B cell (primary cell): ENCODE data around the gene SLC35F3. TPM values are rescaled to one million over a fixed set of nuclear protein-coding genes. Genes with fewer than 3 reads are reported as not detected.

ENCODE experiments used
- ATAC-seq: fragments of 200-7000 bp; cut with Tn5 transposase; one replicate; pipeline ENCODE4 v1.10.0; 2021; ENCODE audit warnings: low read depth, mild to moderate bottlenecking, moderate number of reproducible peaks, moderate library complexity
- CTCF ChIA-PET: fragments of 350-600 bp; sonication (Branson Sonifier 250); formaldehyde crosslinking; loops from one replicate; lab custom pipeline; 2021; ENCODE audit warnings: antibody characterized with exemption, inconsistent platforms; lab: Charles Lee
- POLR2A ChIA-PET: fragments of 350-600 bp; sonication (Branson Sonifier 250); formaldehyde crosslinking; loops from one replicate; lab custom pipeline; 2021; ENCODE audit warnings: antibody characterized with exemption; lab: Charles Lee
- DNase-seq: peaks from one replicate; pipeline ENCODE4 v3.0.0; 2013
- H2AFZ ChIP-seq: 2 replicates; pipeline ENCODE4 v1.6.1; 2012; ENCODE audit warnings: mild to moderate bottlenecking, low read depth, low read length; ENCODE audit not compliant: insufficient read depth, poor library complexity, severe bottlenecking
- H3K27ac ChIP-seq, 2 donors: 1 replicate in 1 of 2; 2 replicates in 1 of 2; pipeline ENCODE4 v1.5.1; 2012 to 2013; ENCODE audit warnings: low read length in 2 of 2, mild to moderate bottlenecking in 2 of 2, moderate library complexity in 1 of 2
- H3K27me3 ChIP-seq, 4 experiments: fragments of 200-600 bp in 1 of 4; sonication (generic) in 1 of 4; replicated peaks in 1 of 4; 1 replicate in 2 of 4; 2 replicates in 2 of 4; pipeline versions ENCODE4 v1.6.1 to v1.7.0; 2013 to 2016; ENCODE audit warnings: low read length in 3 of 4, mild to moderate bottlenecking in 2 of 4, mixed read lengths in 1 of 4, moderate library complexity in 1 of 4; ENCODE audit not compliant: insufficient read depth in 4 of 4, control insufficient read depth in 3 of 4; ENCODE audit errors: control extremely low read depth in 1 of 4
- H3K36me3 ChIP-seq, 2 experiments: replicated peaks in 1 of 2; 1 replicate in 1 of 2; 2 replicates in 1 of 2; pipeline versions ENCODE4 v1.6.1 to v1.7.1; 2013; ENCODE audit warnings: low read length in 1 of 2; ENCODE audit not compliant: insufficient read depth in 2 of 2, control insufficient read depth in 1 of 2; ENCODE audit errors: control extremely low read depth in 1 of 2, extremely low read depth in 1 of 2
- H3K4me1 ChIP-seq, 2 donors: fragments of 200-600 bp in 1 of 2; sonication (generic) in 1 of 2; 1 replicate in 1 of 2; 2 replicates in 1 of 2; pipeline versions ENCODE4 v1.5.1 to v1.6.1; 2013 to 2017; ENCODE audit warnings: low read length in 2 of 2; ENCODE audit not compliant: control insufficient read depth in 2 of 2, insufficient read depth in 2 of 2
- H3K4me2 ChIP-seq: replicated peaks from 2 replicates; pipeline ENCODE3; 2012; ENCODE audit warnings: mild to moderate bottlenecking, low read depth, low read length; ENCODE audit not compliant: poor library complexity, severe bottlenecking
- H3K4me3 ChIP-seq, 5 experiments: fragments of 200-600 bp in 1 of 5; sonication (generic) in 1 of 5; 1 replicate in 3 of 5; 2 replicates in 2 of 5; pipeline versions ENCODE4 v1.5.1 to v1.7.0; 2011 to 2016; ENCODE audit warnings: low read length in 4 of 5, mild to moderate bottlenecking in 4 of 5, low read depth in 2 of 5, control low read depth in 1 of 5, moderate library complexity in 1 of 5; ENCODE audit not compliant: insufficient read depth in 1 of 5; ENCODE audit errors: control extremely low read depth in 1 of 5, extremely low read depth in 1 of 5
- H3K79me2 ChIP-seq: fragments of 200-600 bp; sonication (generic); one replicate; pipeline ENCODE4 v1.6.0; 2016; ENCODE audit warnings: low read length; ENCODE audit not compliant: control insufficient read depth, insufficient read depth
- H3K9ac ChIP-seq: fragments of 200-600 bp; sonication (generic); 2 replicates; pipeline ENCODE4 v1.6.1; 2017; ENCODE audit warnings: mild to moderate bottlenecking, low read length, moderate library complexity
- H3K9me3 ChIP-seq, 3 donors: one replicate each; pipeline versions ENCODE4 v1.6.1 to v1.7.1; 2013; ENCODE audit warnings: low read length in 2 of 3; ENCODE audit not compliant: control insufficient read depth in 2 of 3, insufficient read depth in 1 of 3; ENCODE audit errors: control extremely low read depth in 1 of 3
- H4K20me1 ChIP-seq: 2 replicates; pipeline ENCODE4 v1.6.0; 2012; ENCODE audit warnings: mild to moderate bottlenecking, low read length; ENCODE audit not compliant: insufficient read depth, control insufficient read depth, poor library complexity, severe bottlenecking
- H3K27ac Mint-ChIP-seq: one replicate; pipeline ENCODE4 v1.8.0; 2021; ENCODE audit warnings: mixed read lengths
- H3K27me3 Mint-ChIP-seq: one replicate; pipeline ENCODE4 v1.8.0; 2021; ENCODE audit warnings: mixed read lengths
- H3K4me1 Mint-ChIP-seq: one replicate; pipeline ENCODE4 v1.8.0; 2021; ENCODE audit warnings: mixed read lengths
- H3K4me3 Mint-ChIP-seq: one replicate; pipeline ENCODE4 v1.8.0; 2021; ENCODE audit warnings: mixed read lengths
- H3K9me3 Mint-ChIP-seq: one replicate; pipeline ENCODE4 v1.8.0; 2022; ENCODE audit warnings: mixed read lengths; ENCODE audit not compliant: insufficient read depth
- EZH2 ChIP-seq: IDR thresholded peaks from 2 replicates; pipeline ENCODE4 v1.6.1; 2012; ENCODE audit warnings: borderline replicate concordance, low read depth, mild to moderate bottlenecking, moderate library complexity, low read length; ENCODE audit not compliant: insufficient read depth, poor library complexity, severe bottlenecking
- WGBS: methylation state at CpG from one replicate; pipeline ENCODE4 v1.1.5; 2013; ENCODE audit warnings: missing lambda C conversion rate; ENCODE audit not compliant: insufficient coverage; 5-methylcytosine and 5-hydroxymethylcytosine counted together
- intact Hi-C: fragments of 100-400 bp; cut with micrococcal nuclease; formaldehyde crosslinking; loops from one replicate; pipeline ENCODE4 v1.10.0; 2022
- polyA plus RNA-seq: library from polyadenylated mRNA; depleted of rRNA; stranded (reverse); fragments of >200 nt; gene quantifications from 2 replicates; pipeline ENCODE4 v1.2.3, GENCODE V29; 2012
- total RNA-seq, 2 donors: library from RNA; stranded (reverse); fragments of 120-200 nt in 1 of 2; gene quantifications; 1 replicate in 1 of 2; 2 replicates in 1 of 2; pipeline versions ENCODE4 v1.2.3 to v1.2.4, GENCODE V29; 2013 to 2022
- TF ChIP-seq, protein P1 (sequence below): fragments of 200-600 bp; IDR thresholded peaks from one replicate; pipeline ENCODE4 v1.8.0; 2022; ENCODE audit warnings: antibody characterized with exemption, mild to moderate bottlenecking

SLC35F3 gene
- total and polyA plus RNA-seq, 2 donors (not counting 1 experiment from before 2014, with no cell fraction given) = not detected

DNA sequence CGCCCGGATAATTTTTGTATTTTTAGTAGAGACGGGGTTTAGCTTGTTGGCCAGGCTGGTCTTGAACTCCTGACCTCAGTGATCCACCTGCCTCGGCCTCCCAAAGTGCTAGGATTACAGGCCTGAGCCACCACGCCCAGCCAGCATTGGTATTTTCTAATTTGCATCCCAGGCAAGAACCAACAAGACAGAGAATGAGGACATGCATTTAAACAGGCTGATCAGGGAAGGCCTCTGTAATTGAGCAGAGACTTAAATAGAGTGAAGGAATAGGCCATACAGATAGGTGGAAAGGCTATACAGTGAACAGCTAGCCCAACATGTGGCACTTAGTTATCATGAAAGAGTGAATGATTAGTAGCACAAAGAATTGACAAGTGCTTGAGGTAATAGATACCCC, 230.4 kb downstream of the SLC35F3 start:
- POLR2A ChIA-PET = no interaction called here
- H3K9me3 Mint-ChIP-seq = no peaks in the 10 kb centered on the region
- CTCF ChIA-PET = no interaction called here

DNA sequence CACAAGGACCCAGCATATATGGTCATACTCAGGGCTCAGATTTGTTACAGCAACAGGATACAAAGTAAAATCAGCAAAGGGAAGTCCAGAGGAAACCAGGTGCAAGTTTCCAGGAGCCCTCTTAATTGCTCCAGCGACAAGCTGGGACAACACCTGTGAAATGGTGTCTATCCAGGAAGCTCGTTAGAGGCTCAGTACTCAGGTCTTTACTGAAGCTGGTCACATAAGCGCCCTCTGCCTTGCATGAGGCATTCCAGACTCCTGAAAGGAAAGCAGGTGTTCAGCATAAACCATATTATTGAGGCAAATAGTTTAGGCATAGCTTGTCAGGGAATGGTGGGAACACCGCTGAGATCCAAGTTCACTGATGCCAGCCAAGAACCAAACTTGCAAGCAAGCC, 231.0 kb downstream of the SLC35F3 start:
- CTCF ChIA-PET = no interaction called here
- 91% methylated on average over 4 of the region's 4 CpGs for WGBS
- no peak overlapping the region for H3K9ac ChIP-seq
- no peaks in the 10 kb centered on the region for H3K4me1 ChIP-seq
- Mint-ChIP-seq H3K4me3 (no peak overlapping the region), H3K27ac (no peak overlapping the region), H3K9me3 (no peaks in the 10 kb centered on the region), H3K4me1 (no peaks in the 10 kb centered on the region), H3K27me3 (peaks cover 11% of the 10 kb centered on the region)
- POLR2A ChIA-PET = no interaction called here
- no peaks in the 10 kb centered on the region for H3K27me3 ChIP-seq
- no peaks in the 10 kb centered on the region for H3K36me3 ChIP-seq
- DNase-seq = no peak
- no peak for ATAC-seq
- TF ChIP-seq, protein P1, sequence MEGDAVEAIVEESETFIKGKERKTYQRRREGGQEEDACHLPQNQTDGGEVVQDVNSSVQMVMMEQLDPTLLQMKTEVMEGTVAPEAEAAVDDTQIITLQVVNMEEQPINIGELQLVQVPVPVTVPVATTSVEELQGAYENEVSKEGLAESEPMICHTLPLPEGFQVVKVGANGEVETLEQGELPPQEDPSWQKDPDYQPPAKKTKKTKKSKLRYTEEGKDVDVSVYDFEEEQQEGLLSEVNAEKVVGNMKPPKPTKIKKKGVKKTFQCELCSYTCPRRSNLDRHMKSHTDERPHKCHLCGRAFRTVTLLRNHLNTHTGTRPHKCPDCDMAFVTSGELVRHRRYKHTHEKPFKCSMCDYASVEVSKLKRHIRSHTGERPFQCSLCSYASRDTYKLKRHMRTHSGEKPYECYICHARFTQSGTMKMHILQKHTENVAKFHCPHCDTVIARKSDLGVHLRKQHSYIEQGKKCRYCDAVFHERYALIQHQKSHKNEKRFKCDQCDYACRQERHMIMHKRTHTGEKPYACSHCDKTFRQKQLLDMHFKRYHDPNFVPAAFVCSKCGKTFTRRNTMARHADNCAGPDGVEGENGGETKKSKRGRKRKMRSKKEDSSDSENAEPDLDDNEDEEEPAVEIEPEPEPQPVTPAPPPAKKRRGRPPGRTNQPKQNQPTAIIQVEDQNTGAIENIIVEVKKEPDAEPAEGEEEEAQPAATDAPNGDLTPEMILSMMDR = no peak
- no peak for TF ChIP-seq EZH2
- no peaks in the 10 kb centered on the region for H4K20me1 ChIP-seq
- no peak overlapping the region for H2AFZ ChIP-seq
- H3K4me3 ChIP-seq = no peak overlapping the region
- H3K9me3 ChIP-seq = no peaks in the 10 kb centered on the region
- H3K79me2 ChIP-seq = no peaks in the 10 kb centered on the region
- H3K27ac ChIP-seq = no peak overlapping the region
- intact Hi-C loops = no loop called here
- H3K4me2 ChIP-seq = no peak overlapping the region

More for the DNA sequence above, 230.4 kb downstream of the SLC35F3 start:
- Histone ChIP-seq H4K20me1 (no peaks in the 10 kb centered on the region), H3K79me2 (no peaks in the 10 kb centered on the region), H3K27ac (no peak overlapping the region), H3K4me1 (no peaks in the 10 kb centered on the region), H3K27me3 (no peaks in the 10 kb centered on the region), H2AFZ (no peak overlapping the region), H3K4me3 (no peak overlapping the region), H3K4me2 (no peak overlapping the region), H3K9me3 (no peaks in the 10 kb centered on the region), H3K36me3 (no peaks in the 10 kb centered on the region), H3K9ac (no peak overlapping the region)
- TF ChIP-seq EZH2 = no peak
- TF ChIP-seq, protein P1 = no peak
- peaks cover 11% of the 10 kb centered on the region for H3K27me3 Mint-ChIP-seq
- no peak overlapping the region for H3K27ac Mint-ChIP-seq
- H3K4me3 Mint-ChIP-seq = no peak overlapping the region
- H3K4me1 Mint-ChIP-seq = no peaks in the 10 kb centered on the region
- intact Hi-C loops = no loop called here
- DNase-seq (no peak), ATAC-seq (no peak)
- 83% methylated on average over 5 of the region's 5 CpGs for WGBS
